Measurements from ENCODE around the gene UST.

GRCh38 chr6:148999929-149000468 is 253.2 kb downstream of the UST start:
- TF ChIP-seq EZH2 (IDR thresholded peaks at IDR 0.05; ENCODE audit: low read depth, low read length, severe bottlenecking) (no peak), SIN3A (conservative IDR thresholded peaks at IDR 0.05 in 1 of 2, IDR thresholded peaks at IDR 0.05 in 1 of 2; ENCODE audit: low read depth in 1 of 2, low read length in 2 of 2) (no peak), CTCF (IDR thresholded peaks at IDR 0.05; ENCODE audit: control extremely low read depth in 1 of 3, insufficient read depth in 1 of 3, low read depth in 1 of 3, low read length in 3 of 3) (no peak), RNF2 (IDR thresholded peaks at IDR 0.05; ENCODE audit: borderline replicate concordance, low read depth, low read length, missing control alignments, poor library complexity, severe bottlenecking) (no peak), PHF8 (conservative IDR thresholded peaks at IDR 0.05; ENCODE audit: low read depth, low read length) (no peak), RAD21 (IDR thresholded peaks at IDR 0.05 in 1 of 2, conservative IDR thresholded peaks at IDR 0.05 in 1 of 2; ENCODE audit: low read depth in 2 of 2, low read length in 2 of 2) (no peak), BRCA1 (IDR thresholded peaks at IDR 0.05; ENCODE audit: low read depth, low read length) (no peak), EP300 (IDR thresholded peaks at IDR 0.05; ENCODE audit: borderline replicate concordance in 1 of 2, low read depth in 2 of 2, low read length in 2 of 2) (no peak), JUN (IDR thresholded peaks at IDR 0.05; ENCODE audit: low read depth, low read length) (no peak), GABPA (IDR thresholded peaks at IDR 0.05; ENCODE audit: borderline replicate concordance, insufficient read depth, low read length) (no peak), POLR2A (IDR thresholded peaks at IDR 0.05; ENCODE audit: control extremely low read depth in 1 of 2, low read depth in 2 of 2, low read length in 2 of 2) (no peak), SP2 (IDR thresholded peaks at IDR 0.05; ENCODE audit: low read length) (no peak)

Data from H1 (cell line).